ENCODE results near the gene CHRNG.

- TF ChIP-seq, protein P1, sequence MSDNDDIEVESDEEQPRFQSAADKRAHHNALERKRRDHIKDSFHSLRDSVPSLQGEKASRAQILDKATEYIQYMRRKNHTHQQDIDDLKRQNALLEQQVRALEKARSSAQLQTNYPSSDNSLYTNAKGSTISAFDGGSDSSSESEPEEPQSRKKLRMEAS (IDR thresholded peaks at IDR 0.05; ENCODE audit: insufficient read depth, insufficient read length): no peak
- TF ChIP-seq FOS (IDR thresholded peaks at IDR 0.05; ENCODE audit: borderline replicate concordance, insufficient read depth, low read length): no peak
- TF ChIP-seq, protein P2, sequence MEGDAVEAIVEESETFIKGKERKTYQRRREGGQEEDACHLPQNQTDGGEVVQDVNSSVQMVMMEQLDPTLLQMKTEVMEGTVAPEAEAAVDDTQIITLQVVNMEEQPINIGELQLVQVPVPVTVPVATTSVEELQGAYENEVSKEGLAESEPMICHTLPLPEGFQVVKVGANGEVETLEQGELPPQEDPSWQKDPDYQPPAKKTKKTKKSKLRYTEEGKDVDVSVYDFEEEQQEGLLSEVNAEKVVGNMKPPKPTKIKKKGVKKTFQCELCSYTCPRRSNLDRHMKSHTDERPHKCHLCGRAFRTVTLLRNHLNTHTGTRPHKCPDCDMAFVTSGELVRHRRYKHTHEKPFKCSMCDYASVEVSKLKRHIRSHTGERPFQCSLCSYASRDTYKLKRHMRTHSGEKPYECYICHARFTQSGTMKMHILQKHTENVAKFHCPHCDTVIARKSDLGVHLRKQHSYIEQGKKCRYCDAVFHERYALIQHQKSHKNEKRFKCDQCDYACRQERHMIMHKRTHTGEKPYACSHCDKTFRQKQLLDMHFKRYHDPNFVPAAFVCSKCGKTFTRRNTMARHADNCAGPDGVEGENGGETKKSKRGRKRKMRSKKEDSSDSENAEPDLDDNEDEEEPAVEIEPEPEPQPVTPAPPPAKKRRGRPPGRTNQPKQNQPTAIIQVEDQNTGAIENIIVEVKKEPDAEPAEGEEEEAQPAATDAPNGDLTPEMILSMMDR (IDR thresholded peaks at IDR 0.05; ENCODE audit: extremely low read depth in 1 of 2, insufficient read depth in 1 of 2, low read depth in 1 of 2, low read length in 2 of 2): no peak
- TF ChIP-seq POLR2AphosphoS5 (IDR thresholded peaks at IDR 0.05; ENCODE audit: insufficient read depth, low read depth, low read length): no peak
Observed at GRCh38 chr2:232493701-232494474, 45.6 kb upstream of the CHRNG start.

All from endothelial cell of umbilical vein (primary cell).